IPS-18c (cell line): ENCODE results near the gene RPS6KC1.
"Not testable (repeated sequence)": the region's sequence is repeated elsewhere in the genome, so short reads cannot be mapped to it uniquely, and the experiment has no call there.

Source experiments
- H3K4me3 ChIP-seq: 2 replicates; pipeline ENCODE4 v1.7.0; 2013; ENCODE audit warnings: low read depth, mild to moderate bottlenecking, low read length, moderate library complexity; ENCODE audit not compliant: insufficient read depth
- H3K9me3 ChIP-seq: one replicate; pipeline ENCODE4 v1.6.1; 2013; ENCODE audit warnings: mild to moderate bottlenecking, low read length, moderate library complexity; ENCODE audit not compliant: control insufficient read depth, insufficient read depth

Gene RPS6KC1

DNA sequence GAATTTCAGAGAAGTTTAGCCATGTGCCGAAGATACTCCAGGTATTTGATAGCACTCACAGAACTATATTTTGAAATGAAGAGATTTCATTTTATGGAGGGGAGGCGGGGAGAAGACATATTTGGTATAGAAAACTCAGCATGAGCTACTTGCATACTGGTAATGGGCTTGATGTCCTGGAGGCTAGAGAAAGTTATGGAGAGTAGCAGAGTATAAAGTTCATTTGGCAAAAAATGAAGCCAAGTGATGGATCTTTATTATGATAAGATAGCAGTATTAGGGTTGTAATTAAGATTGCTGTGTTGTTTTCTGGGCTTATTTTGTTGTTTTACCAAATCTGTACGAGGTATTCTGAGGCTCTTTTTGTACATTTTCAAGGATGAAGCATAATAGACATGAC lies 72.0 kb downstream of the RPS6KC1 start:
- Histone ChIP-seq H3K9me3 (no peaks in the 10 kb centered on the region), H3K4me3 (no peak overlapping the region)

DNA sequence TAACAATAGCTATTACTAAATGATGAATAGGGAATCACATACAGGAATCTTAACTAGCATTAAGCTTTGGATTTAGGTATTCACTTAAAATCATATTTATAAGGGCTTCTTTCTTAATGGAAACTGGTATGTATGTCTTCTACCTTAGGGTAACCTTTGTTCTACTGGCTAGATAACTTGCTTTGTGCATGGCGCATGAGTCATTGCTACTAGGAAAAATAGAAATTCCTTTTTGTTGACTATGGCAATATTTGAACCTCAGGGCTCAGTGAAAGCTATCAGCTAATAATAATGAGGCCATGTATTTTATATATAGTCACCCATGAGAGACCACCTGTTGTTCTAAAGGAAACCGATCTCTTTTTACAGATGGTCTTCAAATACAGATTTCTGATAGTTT lies 72.5 kb downstream of the RPS6KC1 start:
- no peak overlapping the region for H3K4me3 ChIP-seq
- no peaks in the 10 kb centered on the region for H3K9me3 ChIP-seq

DNA sequence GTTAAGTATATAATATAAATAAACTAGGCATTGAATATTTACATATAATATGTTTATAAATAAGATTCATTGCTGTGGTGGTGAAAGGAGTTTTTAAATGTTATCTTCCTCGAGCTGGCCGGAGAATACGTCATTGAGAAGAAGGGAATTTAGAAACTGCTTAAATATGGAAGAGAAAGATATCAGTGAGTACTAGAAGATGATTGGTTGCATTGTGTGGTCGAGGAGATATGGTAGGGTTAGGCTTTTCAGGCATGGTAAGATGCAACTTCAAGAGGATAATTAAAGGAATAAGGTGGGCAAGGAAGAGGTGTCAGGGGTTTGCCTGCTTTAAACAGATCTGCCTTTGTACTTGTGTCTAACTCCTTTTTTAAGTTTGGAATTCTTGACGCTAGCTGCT lies 73.5 kb downstream of the RPS6KC1 start:
- no peaks in the 10 kb centered on the region for H3K9me3 ChIP-seq
- H3K4me3 ChIP-seq = no peak overlapping the region

DNA sequence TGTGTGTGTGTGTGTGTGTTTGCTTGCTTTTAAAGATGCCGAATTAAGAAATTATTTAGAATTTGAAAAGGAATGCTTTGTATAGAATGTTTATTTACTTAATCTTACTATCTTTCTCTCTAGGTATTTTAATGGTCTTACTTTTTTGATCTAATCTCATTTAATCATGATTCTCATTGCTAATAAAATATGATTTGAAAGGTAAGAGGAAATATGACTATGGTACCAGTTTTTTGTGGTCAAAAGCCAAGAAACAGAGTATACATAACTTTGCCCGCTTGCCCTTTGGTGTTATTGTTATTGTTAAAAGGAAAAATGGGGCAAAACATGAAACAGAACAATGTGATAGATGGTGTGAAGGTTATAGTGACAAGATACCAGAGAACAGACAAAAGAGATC lies 74.6 kb downstream of the RPS6KC1 start:
- no peak overlapping the region for H3K4me3 ChIP-seq
- H3K9me3 ChIP-seq = no peaks in the 10 kb centered on the region

DNA sequence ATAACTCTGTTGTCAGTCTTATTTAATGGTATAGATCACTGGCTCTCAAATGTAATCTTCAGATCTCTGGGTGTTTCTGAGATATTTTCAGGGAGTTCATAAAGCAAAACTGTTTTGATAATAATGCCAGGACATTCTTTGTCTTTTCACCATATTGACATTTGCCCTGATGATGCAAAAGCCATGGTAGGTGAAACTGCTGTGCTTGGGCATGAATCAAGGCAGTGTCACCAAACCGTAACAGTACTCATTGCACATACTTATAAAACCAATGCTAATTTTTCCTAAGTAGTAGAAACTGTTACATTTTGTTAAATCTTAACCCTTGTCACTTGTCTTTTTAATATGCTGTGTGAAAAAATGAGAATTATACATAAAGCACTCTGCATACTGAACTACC lies 76.0 kb downstream of the RPS6KC1 start:
- H3K9me3 ChIP-seq = no peaks in the 10 kb centered on the region
- H3K4me3 ChIP-seq = no peak overlapping the region

DNA sequence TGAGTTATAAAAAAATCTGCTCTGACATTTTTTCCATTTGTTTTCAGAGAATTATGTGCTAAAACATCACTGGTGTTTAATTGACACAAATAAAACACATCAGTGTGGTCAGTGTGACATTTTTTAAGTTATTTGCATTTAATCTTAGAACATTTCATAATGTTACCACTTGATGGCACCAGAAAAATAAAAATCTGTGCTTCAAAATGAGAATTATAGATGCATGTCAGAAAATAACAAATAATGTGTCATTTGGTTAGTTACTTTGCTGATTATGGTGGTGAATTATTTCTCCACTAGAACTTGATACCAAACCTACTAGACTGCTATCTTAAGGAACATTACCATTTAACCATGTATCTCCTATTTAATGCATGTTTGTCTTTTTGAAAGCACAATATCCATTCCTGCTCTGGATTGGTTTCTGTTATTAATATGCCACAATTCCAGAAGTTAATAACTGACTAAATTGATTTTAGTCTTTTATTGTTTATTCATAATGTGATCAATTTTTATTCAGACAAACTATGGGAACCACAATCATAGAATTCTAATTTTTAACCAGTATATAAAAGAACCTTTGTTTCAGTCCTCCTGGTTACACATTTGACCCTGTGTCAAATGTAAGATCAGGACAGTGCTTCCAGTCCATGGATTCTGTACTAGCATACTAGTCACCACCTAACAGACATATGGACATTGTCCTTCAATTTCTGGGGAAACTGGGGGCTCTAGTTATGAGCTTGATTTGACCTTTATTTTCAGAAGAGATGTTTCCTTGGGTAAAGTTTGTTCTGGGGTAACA lies 81.0 kb downstream of the RPS6KC1 start:
- no peak overlapping the region for H3K4me3 ChIP-seq
- no peaks in the 10 kb centered on the region for H3K9me3 ChIP-seq

DNA sequence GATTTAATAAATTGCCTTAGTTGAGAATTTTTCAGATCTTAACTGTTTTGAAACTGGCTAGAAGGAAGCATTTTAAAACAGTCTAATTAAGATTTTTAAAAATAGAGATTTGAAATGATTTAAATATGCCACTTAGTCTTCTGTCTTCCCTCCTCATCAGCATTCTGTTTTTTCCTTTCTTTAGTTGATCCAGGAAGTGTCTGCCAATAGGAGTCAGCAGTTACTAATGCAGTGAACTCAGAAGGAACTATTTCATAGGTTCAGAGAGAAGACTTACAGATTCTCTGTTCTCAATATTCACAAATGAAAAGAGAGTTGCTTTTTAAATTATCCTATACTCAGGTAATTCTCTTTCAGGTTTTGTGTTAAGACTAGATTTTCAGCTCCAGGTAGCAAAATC lies 84.5 kb downstream of the RPS6KC1 start:
- no peak overlapping the region for H3K4me3 ChIP-seq

DNA sequence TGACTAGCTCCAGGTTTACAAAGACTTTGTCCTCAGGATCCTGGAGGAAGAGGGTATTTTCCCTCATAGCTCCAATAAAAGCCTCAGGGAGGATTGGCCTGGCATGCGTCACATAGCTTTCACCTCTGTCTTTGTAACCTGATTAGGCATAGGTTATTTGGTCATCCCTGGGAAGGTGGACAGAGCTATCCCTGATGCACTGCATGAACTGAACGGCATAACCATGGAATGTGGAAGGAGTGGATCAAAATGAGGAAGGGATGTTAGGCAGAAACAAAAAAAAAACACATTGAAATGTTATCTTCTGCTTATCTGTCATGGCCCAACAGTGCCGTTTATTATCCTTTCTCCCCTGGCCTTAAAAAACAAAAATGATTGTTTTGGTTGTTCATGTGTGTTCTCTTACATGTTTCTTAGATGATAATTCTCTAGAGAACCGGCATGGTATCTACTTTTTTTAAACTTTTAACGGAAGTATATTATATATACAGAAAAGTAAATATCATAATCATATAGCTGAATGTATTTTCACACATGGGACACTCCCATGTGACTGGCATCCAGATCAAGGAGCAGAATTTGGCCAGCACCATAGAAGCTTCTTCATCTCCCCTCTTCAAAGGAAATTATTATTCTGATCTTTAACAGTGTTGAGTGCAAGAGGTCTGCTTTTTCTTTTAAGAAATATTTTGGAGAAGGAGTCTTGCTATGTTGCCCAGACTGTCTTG lies 85.3 kb downstream of the RPS6KC1 start:
- Histone ChIP-seq H3K9me3 (no peaks in the 10 kb centered on the region), H3K4me3 (no peak overlapping the region)

More for the DNA sequence above, 84.5 kb downstream of the RPS6KC1 start:
- no peaks in the 10 kb centered on the region for H3K9me3 ChIP-seq

DNA sequence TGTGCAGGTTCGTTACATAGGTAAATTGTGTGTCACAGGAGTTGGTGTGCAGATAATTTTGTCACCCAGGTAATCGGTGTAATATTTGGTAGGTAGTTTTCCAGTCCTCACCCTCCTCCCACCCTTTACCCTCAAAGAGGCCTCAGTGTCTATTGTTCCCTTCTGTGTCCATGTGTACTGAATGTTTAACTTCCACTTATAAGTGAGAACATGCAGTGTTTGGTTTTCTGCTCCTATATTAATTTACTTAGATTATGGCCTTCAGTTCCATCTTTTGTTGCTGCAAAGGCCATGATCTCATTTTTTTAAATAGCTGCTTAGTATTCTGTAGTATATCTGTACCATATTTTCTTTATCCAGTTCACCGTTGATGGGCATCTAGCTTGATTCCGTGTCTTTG lies 87.3 kb downstream of the RPS6KC1 start:
- Histone ChIP-seq H3K9me3 (peaks cover 3% of the 10 kb centered on the region), H3K4me3 (no peak overlapping the region)

DNA sequence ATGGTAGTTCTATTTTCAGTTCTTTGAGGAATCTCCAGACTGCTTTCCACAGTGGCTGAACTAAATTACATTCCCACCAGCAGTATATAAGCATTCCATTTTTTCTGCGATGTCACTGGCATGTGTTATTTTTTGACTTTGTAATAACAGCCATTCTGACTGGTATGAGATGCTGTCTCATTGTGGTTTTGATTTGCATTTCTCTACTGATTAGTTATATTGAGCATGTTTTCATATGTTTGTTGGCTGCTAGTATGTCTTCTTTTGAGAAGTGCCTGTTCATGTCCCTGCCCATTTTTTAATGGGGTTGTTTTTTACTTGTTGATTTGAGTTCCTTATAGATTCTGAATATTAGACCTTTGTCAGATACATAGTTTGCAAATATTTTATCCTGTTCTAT lies 87.9 kb downstream of the RPS6KC1 start:
- H3K4me3 ChIP-seq = no peak overlapping the region
- H3K9me3 ChIP-seq = peaks cover 3% of the 10 kb centered on the region

DNA sequence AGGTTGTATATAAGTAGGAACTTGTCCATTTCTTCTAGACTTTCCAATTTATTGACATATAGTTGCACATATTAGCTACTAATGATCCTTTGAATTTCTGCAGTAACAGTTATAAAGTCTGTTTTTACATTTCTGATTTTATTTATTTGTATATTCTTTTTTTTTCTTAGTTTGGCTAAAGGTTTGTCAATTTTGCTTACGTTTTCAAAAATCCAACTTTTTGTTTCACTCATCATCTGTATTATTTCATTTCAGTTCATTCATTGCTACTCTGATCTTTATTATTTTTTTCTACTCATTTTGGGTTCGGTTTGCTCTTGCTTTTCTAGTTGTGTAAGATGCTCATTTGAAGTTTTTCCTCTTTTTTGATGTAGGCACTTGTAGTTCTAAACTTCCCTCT lies 97.9 kb downstream of the RPS6KC1 start:
- Histone ChIP-seq H3K9me3 (no peaks in the 10 kb centered on the region), H3K4me3 (no peak overlapping the region)

DNA sequence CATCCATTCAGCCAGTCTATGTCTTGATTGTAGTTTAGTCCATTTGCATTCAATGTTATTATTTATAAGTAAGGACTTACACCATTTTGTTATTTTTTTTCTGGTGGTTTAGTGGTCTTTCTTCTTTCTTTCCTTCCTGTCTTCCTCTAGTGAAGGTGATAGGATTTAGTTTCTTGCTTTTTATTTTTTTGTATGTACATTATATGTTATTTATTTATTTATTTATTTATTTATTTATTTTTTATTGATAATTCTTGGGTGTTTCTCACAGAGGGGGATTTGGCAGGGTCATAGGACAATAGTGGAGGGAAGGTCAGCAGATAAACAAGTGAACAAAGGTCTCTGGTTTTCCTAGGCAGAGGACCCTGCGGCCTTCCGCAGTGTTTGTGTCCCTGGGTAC lies 99.0 kb downstream of the RPS6KC1 start:
- H3K4me3 ChIP-seq, H3K9me3 ChIP-seq: not testable (repeated sequence)

DNA sequence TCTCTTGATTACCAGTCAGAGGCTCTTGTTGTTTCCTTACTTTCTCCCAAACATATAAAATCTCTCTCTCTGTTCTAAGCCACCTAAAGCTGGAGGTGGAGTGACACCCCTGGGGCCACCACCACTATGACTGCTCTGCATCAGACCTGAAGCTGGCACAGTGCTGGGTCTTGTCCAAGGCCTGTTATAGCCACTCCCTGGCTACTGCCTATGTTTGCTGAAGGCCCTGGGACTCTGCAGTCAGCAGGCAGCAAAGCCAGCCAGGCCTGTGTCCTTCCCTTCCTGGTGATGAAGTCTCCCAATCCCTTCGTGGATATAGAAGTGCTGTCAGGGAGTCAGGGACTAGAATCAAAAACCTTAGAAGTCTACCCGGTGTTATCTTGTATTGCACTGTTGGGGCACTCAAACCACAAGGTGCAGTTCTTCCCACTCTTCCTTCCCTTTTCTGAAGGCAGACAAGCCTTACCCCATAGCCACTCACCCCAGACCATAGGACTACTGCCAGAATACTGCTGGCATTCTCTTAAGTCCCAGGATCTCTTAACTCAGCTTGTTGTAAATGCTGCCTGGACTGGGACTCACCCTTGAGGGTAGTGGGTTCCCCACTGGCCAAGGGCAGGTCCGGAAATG lies 103.1 kb downstream of the RPS6KC1 start:
- Histone ChIP-seq H3K9me3 (no peaks in the 10 kb centered on the region), H3K4me3 (no peak overlapping the region)

DNA sequence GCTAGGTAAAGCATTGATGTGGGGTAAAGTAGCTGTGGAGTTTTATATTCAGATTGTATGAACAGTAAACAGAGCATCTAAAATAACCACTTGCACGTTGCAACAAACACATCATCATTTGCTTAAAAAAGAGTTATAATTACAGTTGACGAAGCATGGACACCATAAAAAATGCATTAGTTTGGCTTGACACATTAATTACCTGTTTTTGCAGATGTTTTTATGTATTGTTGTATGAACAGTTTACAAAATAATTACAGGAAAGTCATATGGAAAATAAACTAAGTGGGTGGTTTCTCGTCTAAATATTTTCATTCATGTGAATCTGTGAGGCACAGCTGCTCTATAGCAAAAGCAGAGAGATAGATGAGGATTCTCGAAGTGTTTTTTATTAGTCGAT lies 108.3 kb downstream of the RPS6KC1 start:
- no peaks in the 10 kb centered on the region for H3K9me3 ChIP-seq

DNA sequence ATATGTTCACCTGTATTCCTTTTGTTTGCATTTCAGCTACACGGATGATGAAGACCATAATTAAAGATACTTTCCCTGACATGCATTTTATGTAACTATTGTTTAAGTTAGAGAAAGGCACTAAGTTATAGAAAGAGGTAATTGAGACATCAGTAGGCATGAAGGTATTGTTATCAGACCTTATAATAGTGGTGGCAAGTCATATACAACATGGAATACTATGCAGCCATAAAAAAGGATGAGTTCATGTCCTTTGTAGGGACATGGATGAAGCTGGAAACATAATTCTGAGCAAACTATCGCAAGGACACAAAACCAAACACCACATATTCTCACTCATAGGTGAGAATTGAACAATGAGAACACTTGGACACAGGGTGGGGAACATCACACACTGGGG lies 109.4 kb downstream of the RPS6KC1 start:
- H3K4me3 ChIP-seq, H3K9me3 ChIP-seq: not testable (repeated sequence)

More for the DNA sequence above, 108.3 kb downstream of the RPS6KC1 start:
- H3K4me3 ChIP-seq = no peak overlapping the region

DNA sequence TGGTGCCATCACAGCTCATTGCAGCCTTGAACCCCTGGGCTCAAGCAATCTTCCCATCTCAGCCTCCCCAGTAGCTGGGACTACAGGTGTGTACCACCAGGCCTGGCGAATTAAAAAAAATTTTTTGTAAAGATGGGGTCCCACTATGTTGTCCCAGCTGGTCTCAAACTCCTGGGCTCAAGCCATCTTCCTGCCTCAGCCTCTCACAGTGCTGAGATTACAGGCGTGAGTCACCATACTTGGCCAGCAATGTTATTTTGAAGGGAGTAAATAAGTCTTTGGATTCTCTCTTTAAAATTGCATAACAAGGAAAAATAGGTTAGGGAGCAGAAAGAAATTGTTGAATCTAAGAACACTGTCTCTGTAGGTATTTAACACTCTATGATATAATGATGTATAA lies 111.3 kb downstream of the RPS6KC1 start:
- Histone ChIP-seq H3K4me3 (no peak overlapping the region), H3K9me3 (no peaks in the 10 kb centered on the region)

DNA sequence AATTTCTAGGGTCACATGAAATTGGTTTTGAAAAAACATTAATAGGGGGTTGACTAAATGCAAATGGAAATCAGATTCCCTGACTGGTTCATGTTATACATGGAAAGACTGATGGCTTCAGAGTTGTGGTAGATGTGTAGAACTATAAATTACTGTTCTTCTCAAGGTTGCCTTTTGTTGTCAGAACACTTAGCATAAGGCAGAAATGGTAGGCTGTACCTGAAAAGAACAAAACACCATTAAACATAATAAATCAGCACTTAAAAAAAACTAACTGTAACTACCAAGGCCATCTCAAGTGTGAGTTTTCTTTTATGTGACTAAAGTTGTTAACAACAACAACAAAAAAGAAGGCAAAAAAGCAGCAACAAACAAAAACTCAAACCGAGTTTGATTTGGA lies 111.8 kb downstream of the RPS6KC1 start:
- no peaks in the 10 kb centered on the region for H3K9me3 ChIP-seq
- H3K4me3 ChIP-seq = no peak overlapping the region

DNA sequence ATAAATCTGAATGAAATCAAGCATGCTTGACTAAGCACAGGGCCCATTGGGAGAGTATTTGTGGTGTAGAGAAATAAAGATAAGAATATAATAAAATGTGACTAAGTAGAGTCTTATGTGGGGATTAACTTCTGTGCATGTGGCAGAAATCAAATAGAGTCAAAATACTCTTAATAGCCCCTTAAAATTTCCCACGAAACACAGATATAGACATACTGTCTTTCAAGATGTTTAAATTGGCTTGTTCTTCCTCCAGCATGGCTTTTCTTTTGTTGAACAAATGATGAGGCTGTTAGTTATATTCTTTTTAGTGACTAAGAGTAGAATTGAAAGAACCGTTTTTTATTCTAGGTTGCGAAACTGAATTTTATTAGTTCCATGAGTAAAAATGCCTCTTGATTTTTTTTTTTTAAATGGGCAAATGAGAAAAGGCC lies 112.3 kb downstream of the RPS6KC1 start:
- Histone ChIP-seq H3K4me3 (no peak overlapping the region), H3K9me3 (no peaks in the 10 kb centered on the region)
